Measurements from ENCODE around the gene NR3C1.
A peak's percentile ranks its signal among the peaks of the same experiment; 100 is the strongest.

NR3C1 gene

DNA sequence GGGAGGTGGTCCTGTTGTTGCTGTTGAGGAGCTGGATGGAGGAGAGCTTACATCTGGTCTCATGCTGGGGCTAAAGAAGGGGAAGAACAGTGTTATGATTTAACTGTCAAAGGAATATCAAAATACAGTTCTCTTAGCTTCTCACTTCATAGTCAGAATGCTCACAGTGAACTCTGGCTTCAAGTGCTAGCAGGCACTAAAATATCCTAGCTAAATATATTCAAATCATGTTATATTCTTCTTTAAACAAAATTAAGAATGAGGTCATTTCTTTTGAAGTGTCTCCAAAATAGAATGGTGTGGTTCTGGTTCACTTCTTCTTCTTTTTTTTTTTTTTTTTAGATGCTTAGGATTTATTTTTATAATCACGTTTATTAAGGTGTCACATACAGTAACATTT lies 89.4 kb downstream of the NR3C1 start:
- peak overlapping the region; percentile 83 for H3K27ac ChIP-seq (ENCODE audit: low read depth, low read length)
- TF ChIP-seq CTCF (IDR thresholded peaks at IDR 0.05; ENCODE audit: insufficient read depth, low read length, poor library complexity, severe bottlenecking) (no peak), EZH2phosphoT487 (conservative IDR thresholded peaks at IDR 0.05; ENCODE audit: low read length) (no peak)
- H3K4me2 ChIP-seq (ENCODE audit: low read depth, low read length, poor library complexity, severe bottlenecking), result peak overlapping the region; percentile 68
- peak overlapping the region; percentile 20 for H3K4me3 ChIP-seq (ENCODE audit: insufficient read depth, low read length, poor library complexity, severe bottlenecking)
- H3K36me3 ChIP-seq (ENCODE audit: low read length), result peaks cover 42% of the 10 kb centered on the region
- peaks cover 18% of the 10 kb centered on the region for H3F3A ChIP-seq (ENCODE audit: insufficient read depth)
- no peaks in the 10 kb centered on the region; the same call in 1 of the 2 replicates for H4K20me1 ChIP-seq (ENCODE audit: low read depth, low read length)
- H3K9me2 ChIP-seq (replicated peaks; ENCODE audit: insufficient read depth, low read length), result no peaks in the 10 kb centered on the region
- no peak overlapping the region for H2AFZ ChIP-seq (ENCODE audit: low read depth, low read length, severe bottlenecking)
- H3K9ac ChIP-seq (ENCODE audit: low read length), result peak overlapping the region; percentile 37
- H3K27me3 ChIP-seq (ENCODE audit: low read length), result no peaks in the 10 kb centered on the region
- peaks cover 92% of the 10 kb centered on the region for H3K79me2 ChIP-seq (ENCODE audit: insufficient read depth, low read length)
- no peaks in the 10 kb centered on the region for H3K9me3 ChIP-seq (ENCODE audit: insufficient read depth, low read length)

DNA sequence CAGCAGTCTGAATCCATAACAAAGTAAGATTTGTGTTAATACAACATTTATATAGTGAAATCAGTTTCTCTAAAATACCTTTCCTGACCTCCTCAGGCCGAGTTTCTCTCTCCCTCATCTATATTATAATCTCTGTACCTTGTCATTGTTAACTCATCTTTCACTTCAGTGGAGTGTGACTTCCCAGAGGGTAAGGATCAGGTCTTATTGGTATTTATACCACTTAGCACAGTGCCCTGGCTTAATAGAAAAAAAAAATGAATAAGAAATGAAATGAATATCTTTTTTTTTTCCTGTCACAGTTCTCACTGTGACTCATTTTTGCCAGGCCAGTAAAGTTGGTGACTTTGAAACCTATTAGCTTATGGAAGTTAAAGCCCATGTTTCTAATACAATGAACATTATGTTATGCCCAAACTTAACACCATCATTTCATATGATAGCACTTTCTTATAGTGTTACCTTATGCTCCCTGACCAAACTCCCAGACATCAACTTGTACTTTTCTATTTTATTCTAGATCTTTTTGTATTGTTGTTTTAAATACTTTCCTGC lies 90.1 kb downstream of the NR3C1 start:
- no peak overlapping the region for H2AFZ ChIP-seq (ENCODE audit: low read depth, low read length, severe bottlenecking)
- H4K20me1 ChIP-seq (ENCODE audit: low read depth, low read length), result no peaks in the 10 kb centered on the region; the same call in 1 of the 2 replicates
- H3F3A ChIP-seq (ENCODE audit: insufficient read depth), result peaks cover 18% of the 10 kb centered on the region
- H3K9ac ChIP-seq (ENCODE audit: low read length), result peak overlapping the region; percentile 37
- peak overlapping the region; percentile 83 for H3K27ac ChIP-seq (ENCODE audit: low read depth, low read length)
- H3K27me3 ChIP-seq (ENCODE audit: low read length), result no peaks in the 10 kb centered on the region
- no peaks in the 10 kb centered on the region for H3K9me2 ChIP-seq (replicated peaks; ENCODE audit: insufficient read depth, low read length)
- H3K4me2 ChIP-seq (ENCODE audit: low read depth, low read length, poor library complexity, severe bottlenecking), result peak overlapping the region; percentile 68
- H3K9me3 ChIP-seq (ENCODE audit: insufficient read depth, low read length), result no peaks in the 10 kb centered on the region
- TF ChIP-seq CTCF (IDR thresholded peaks at IDR 0.05; ENCODE audit: insufficient read depth, low read length, poor library complexity, severe bottlenecking) (no peak), EZH2phosphoT487 (conservative IDR thresholded peaks at IDR 0.05; ENCODE audit: low read length) (no peak)
- H3K4me3 ChIP-seq (ENCODE audit: insufficient read depth, low read length, poor library complexity, severe bottlenecking), result peak overlapping the region; percentile 20
- H3K79me2 ChIP-seq (ENCODE audit: insufficient read depth, low read length), result peaks cover 85% of the 10 kb centered on the region
- H3K36me3 ChIP-seq (ENCODE audit: low read length), result peaks cover 47% of the 10 kb centered on the region

DNA sequence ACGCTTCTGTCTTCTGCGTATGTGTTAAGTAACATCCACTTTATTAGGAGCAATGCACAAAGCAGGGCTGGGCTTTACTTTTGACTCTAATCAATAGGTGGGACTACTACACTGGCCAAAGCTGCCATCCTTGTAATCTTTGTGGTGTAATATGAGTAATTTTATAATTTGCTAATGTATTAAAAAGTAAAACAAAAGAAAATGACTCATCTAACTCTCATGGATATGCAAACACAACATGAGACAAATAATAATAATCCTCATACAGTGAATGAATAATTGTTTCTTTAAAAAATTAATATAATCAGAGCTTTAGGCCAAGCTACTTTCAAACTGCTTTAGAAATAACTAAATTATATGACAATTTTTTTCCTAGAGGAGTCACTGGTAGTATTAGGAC lies 90.7 kb downstream of the NR3C1 start:
- H3K9me3 ChIP-seq (ENCODE audit: insufficient read depth, low read length), result no peaks in the 10 kb centered on the region
- H3K27ac ChIP-seq (ENCODE audit: low read depth, low read length), result peak overlapping the region; percentile 83; the same call in 1 of the 2 replicates
- H3K79me2 ChIP-seq (ENCODE audit: insufficient read depth, low read length), result peaks cover 79% of the 10 kb centered on the region
- H3K9ac ChIP-seq (ENCODE audit: low read length), result no peak overlapping the region
- H3K27me3 ChIP-seq (ENCODE audit: low read length), result no peaks in the 10 kb centered on the region
- H3K4me3 ChIP-seq (ENCODE audit: insufficient read depth, low read length, poor library complexity, severe bottlenecking), result no peak overlapping the region
- H4K20me1 ChIP-seq (ENCODE audit: low read depth, low read length), result no peaks in the 10 kb centered on the region; the same call in 1 of the 2 replicates
- H3K36me3 ChIP-seq (ENCODE audit: low read length), result peaks cover 52% of the 10 kb centered on the region
- no peak overlapping the region for H3K4me2 ChIP-seq (ENCODE audit: low read depth, low read length, poor library complexity, severe bottlenecking)
- H3F3A ChIP-seq (ENCODE audit: insufficient read depth), result peaks cover 18% of the 10 kb centered on the region
- no peaks in the 10 kb centered on the region for H3K9me2 ChIP-seq (replicated peaks; ENCODE audit: insufficient read depth, low read length)
- no peak for TF ChIP-seq EZH2phosphoT487 (conservative IDR thresholded peaks at IDR 0.05; ENCODE audit: low read length)
- TF ChIP-seq CTCF (IDR thresholded peaks at IDR 0.05; ENCODE audit: insufficient read depth, low read length, poor library complexity, severe bottlenecking), result no peak
- H2AFZ ChIP-seq (ENCODE audit: low read depth, low read length, severe bottlenecking), result no peak overlapping the region
